Type B pancreatic cell (in vitro differentiated cells): ENCODE measurements around the gene IQGAP3. TPM values are rescaled to one million over a fixed set of nuclear protein-coding genes. Genes with fewer than 3 reads are reported as not detected.

Experiments used
- DNase-seq: peaks from one replicate; pipeline ENCODE4 v3.0.0; 2021; ENCODE audit warnings: mixed read lengths; ENCODE audit not compliant: unreplicated experiment; ENCODE audit errors: extremely low spot score
- H3K27ac Mint-ChIP-seq: 2 replicates; pipeline ENCODE4 v1.8.0; 2021; ENCODE audit warnings: mild to moderate bottlenecking, mixed read lengths
- H3K27me3 Mint-ChIP-seq: 2 replicates; pipeline ENCODE4 v1.8.0; 2021; ENCODE audit warnings: mixed read lengths
- H3K36me3 Mint-ChIP-seq: 2 replicates; pipeline ENCODE4 v1.8.0; 2021; ENCODE audit warnings: mixed read lengths
- H3K4me1 Mint-ChIP-seq: one replicate; pipeline ENCODE4 v1.8.0; 2021; ENCODE audit warnings: mixed read lengths; ENCODE audit not compliant: unreplicated experiment
- H3K4me3 Mint-ChIP-seq: 2 replicates; pipeline ENCODE4 v1.8.0; 2021; ENCODE audit warnings: mild to moderate bottlenecking, mixed read lengths
- H3K9me3 Mint-ChIP-seq: 2 replicates; pipeline ENCODE4 v1.8.0; 2021; ENCODE audit warnings: mixed read lengths
- total RNA-seq: library from RNA; stranded (reverse); gene quantifications from 2 replicates; pipeline ENCODE4 v1.2.1, GENCODE V29; 2021; ENCODE audit warnings: low replicate concordance
- TF ChIP-seq, protein P1 (sequence below): fragments of 200-600 bp; sonication (generic); conservative IDR thresholded peaks from 2 replicates; pipeline ENCODE4 v1.5.0; 2021; ENCODE audit warnings: antibody characterized with exemption, mild to moderate bottlenecking

Gene IQGAP3
- total RNA-seq, 1 donor from 2014 or later: 35.3 TPM

- TF ChIP-seq, protein P1, sequence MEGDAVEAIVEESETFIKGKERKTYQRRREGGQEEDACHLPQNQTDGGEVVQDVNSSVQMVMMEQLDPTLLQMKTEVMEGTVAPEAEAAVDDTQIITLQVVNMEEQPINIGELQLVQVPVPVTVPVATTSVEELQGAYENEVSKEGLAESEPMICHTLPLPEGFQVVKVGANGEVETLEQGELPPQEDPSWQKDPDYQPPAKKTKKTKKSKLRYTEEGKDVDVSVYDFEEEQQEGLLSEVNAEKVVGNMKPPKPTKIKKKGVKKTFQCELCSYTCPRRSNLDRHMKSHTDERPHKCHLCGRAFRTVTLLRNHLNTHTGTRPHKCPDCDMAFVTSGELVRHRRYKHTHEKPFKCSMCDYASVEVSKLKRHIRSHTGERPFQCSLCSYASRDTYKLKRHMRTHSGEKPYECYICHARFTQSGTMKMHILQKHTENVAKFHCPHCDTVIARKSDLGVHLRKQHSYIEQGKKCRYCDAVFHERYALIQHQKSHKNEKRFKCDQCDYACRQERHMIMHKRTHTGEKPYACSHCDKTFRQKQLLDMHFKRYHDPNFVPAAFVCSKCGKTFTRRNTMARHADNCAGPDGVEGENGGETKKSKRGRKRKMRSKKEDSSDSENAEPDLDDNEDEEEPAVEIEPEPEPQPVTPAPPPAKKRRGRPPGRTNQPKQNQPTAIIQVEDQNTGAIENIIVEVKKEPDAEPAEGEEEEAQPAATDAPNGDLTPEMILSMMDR: no peak
- no peak overlapping the region for H3K4me3 Mint-ChIP-seq
- H3K9me3 Mint-ChIP-seq: no peaks in the 10 kb centered on the region
- no peaks in the 10 kb centered on the region for H3K27me3 Mint-ChIP-seq
- no peak overlapping the region for H3K27ac Mint-ChIP-seq
- DNase-seq: no peak
- H3K4me1 Mint-ChIP-seq: peaks cover 9% of the 10 kb centered on the region
- H3K36me3 Mint-ChIP-seq: peaks cover 14% of the 10 kb centered on the region
Observed at GRCh38 chr1:156481527-156481926, 90.8 kb downstream of the IQGAP3 start.

DNA sequence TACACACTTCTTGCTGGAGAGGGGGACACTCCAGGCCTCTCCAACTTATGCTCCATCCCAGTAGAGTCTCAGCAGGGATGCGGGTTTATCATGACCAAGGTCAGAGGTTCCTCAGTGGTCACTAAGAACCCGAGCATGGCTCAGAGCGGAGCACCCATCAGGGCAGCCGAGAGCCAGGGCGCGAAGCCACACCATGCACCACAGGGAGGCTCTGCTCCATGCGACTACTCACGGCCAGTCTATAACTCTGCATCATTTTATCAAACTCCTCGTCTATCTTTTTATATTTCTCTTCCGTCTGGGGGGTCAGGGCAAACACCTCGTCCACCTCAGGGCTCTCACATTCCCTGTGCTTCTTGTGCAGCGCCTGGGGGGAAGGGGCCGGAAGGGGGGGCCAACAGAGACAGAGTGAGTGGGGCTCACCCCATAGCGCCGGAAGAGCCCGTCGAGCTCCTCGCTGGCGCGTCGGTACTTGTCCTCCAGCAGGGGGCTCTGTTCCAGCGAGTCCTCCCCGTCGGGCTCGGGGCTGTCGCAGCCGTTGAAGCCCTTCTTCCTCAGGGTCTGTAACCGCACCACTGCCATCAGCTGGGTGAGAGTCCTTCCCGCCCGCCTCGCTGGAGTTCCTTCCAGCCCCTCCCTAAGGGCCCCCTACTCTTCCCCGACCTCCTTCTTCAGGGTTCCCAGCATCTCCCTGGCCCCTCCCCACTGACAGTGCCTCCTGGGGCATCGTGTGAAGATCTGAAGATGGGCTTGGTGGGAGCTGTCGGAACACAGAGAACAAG lies 91.8 kb downstream of the IQGAP3 start:
- no peak for DNase-seq
- Mint-ChIP-seq H3K9me3 (no peaks in the 10 kb centered on the region), H3K27me3 (no peaks in the 10 kb centered on the region), H3K4me1 (peaks cover 6% of the 10 kb centered on the region), H3K27ac (no peak overlapping the region), H3K36me3 (peaks cover 11% of the 10 kb centered on the region), H3K4me3 (no peak overlapping the region)
- TF ChIP-seq, protein P1: peak; percentile 79

GRCh38 chr1:156480016-156480370 lies 92.4 kb downstream of the IQGAP3 start:
- no peaks in the 10 kb centered on the region for H3K27me3 Mint-ChIP-seq
- H3K27ac Mint-ChIP-seq: no peak overlapping the region
- DNase-seq: no peak
- H3K4me3 Mint-ChIP-seq: no peak overlapping the region
- peaks cover 6% of the 10 kb centered on the region for H3K4me1 Mint-ChIP-seq
- peaks cover 11% of the 10 kb centered on the region for H3K36me3 Mint-ChIP-seq
- H3K9me3 Mint-ChIP-seq: no peaks in the 10 kb centered on the region
- TF ChIP-seq, protein P1: no peak

GRCh38 chr1:156479093-156480015 lies 93.0 kb downstream of the IQGAP3 start:
- DNase-seq: no peak
- Mint-ChIP-seq H3K4me3 (no peak overlapping the region), H3K9me3 (no peaks in the 10 kb centered on the region), H3K27me3 (no peaks in the 10 kb centered on the region), H3K36me3 (peaks cover 11% of the 10 kb centered on the region), H3K27ac (no peak overlapping the region), H3K4me1 (peaks cover 6% of the 10 kb centered on the region)
- TF ChIP-seq, protein P1: no peak

GRCh38 chr1:156478250-156478627 lies 94.1 kb downstream of the IQGAP3 start:
- H3K27me3 Mint-ChIP-seq: no peaks in the 10 kb centered on the region

More at GRCh38 chr1:156478250-156478627, 94.1 kb downstream of the IQGAP3 start:
- Mint-ChIP-seq H3K4me3 (no peak overlapping the region), H3K27ac (no peak overlapping the region), H3K4me1 (peaks cover 6% of the 10 kb centered on the region), H3K9me3 (no peaks in the 10 kb centered on the region), H3K36me3 (peaks cover 16% of the 10 kb centered on the region)
- no peak for DNase-seq
- TF ChIP-seq, protein P1: no peak
